Stimulated activated CD4-positive, alpha-beta T cell treated with anti-CD3 and anti-CD28 coated beads, Interleukin-1b, Interleukin-23, amount 100 ng/mL, for 4 hours (primary cell): ENCODE measurements around the gene ALKBH4.
A peak's percentile ranks its signal among the peaks of the same experiment; 100 is the strongest.
"Not testable (repeated sequence)": the region's sequence is repeated elsewhere in the genome, so short reads cannot be mapped to it uniquely, and the experiment has no call there.

Experiments used
- DNase-seq, 2 donors: peaks; one replicate each; pipeline ENCODE4 v3.0.0-alpha.2; 2020; ENCODE audit warnings: low read depth in 2 of 2

ALKBH4 gene

GRCh38 chr7:102478314-102479208 is 13.9 kb upstream of the ALKBH4 start, which contains the start of gene POLR2J:
Gene POLR2J, minus strand, starts transcription at chr7:102478922. Its CDS starts 62 bp downstream, at chr7:102478860.
- peak; percentile 81 to 97 for DNase-seq

- not testable (repeated sequence) for DNase-seq
Observed at GRCh38 chr7:102474736-102475435, 10.2 kb upstream of the ALKBH4 start.

GRCh38 chr7:102474116-102474515 is 9.5 kb upstream of the ALKBH4 start:
- not testable (repeated sequence) for DNase-seq

GRCh38 chr7:102473271-102473991 is 8.8 kb upstream of the ALKBH4 start:
- DNase-seq: no peak

- DNase-seq: no peak
Observed at GRCh38 chr7:102472126-102473041, 7.7 kb upstream of the ALKBH4 start.

GRCh38 chr7:102471791-102472125 is 7.1 kb upstream of the ALKBH4 start:
- no peak for DNase-seq

GRCh38 chr7:102469972-102470825 is 5.5 kb upstream of the ALKBH4 start:
- DNase-seq: no peak

- no peak for DNase-seq
Observed at GRCh38 chr7:102469351-102469971, 4.8 kb upstream of the ALKBH4 start.

- DNase-seq: no peak
Observed at GRCh38 chr7:102468478-102469350, 4.1 kb upstream of the ALKBH4 start.

- DNase-seq: no peak
Observed at GRCh38 chr7:102467581-102468477, 3.2 kb upstream of the ALKBH4 start.

- DNase-seq: no peak
Observed at GRCh38 chr7:102466097-102466496, 1.4 kb upstream of the ALKBH4 start.

GRCh38 chr7:102463841-102464576 is 654 bp downstream of the ALKBH4 start:
- DNase-seq: no peak

GRCh38 chr7:102460467-102460866 is 4.2 kb downstream of the ALKBH4 start:
- DNase-seq: no peak

GRCh38 chr7:102459221-102459844 is 5.3 kb downstream of the ALKBH4 start:
- DNase-seq: no peak

GRCh38 chr7:102457352-102457924 is 7.2 kb downstream of the ALKBH4 start:
- no peak for DNase-seq

GRCh38 chr7:102456327-102456726 is 8.3 kb downstream of the ALKBH4 start:
- no peak for DNase-seq
